Stimulated activated CD4-positive, alpha-beta T cell treated with anti-CD3 and anti-CD28 coated beads, Interleukin-1b, Interleukin-23, amount 100 ng/mL, for 48 hours (primary cell): ENCODE measurements around the gene FOXS1.
"Not testable (repeated sequence)": the region's sequence is repeated elsewhere in the genome, so short reads cannot be mapped to it uniquely, and the experiment has no call there.

Experiments
- DNase-seq: peaks from one replicate; pipeline ENCODE4 v3.0.0-alpha.2; 2020

Gene FOXS1

GRCh38 chr20:31838646-31839292, 6.6 kb downstream of the FOXS1 start:
- DNase-seq, result no peak

GRCh38 chr20:31837896-31838397, 7.5 kb downstream of the FOXS1 start:
- DNase-seq, result no peak

GRCh38 chr20:31836853-31837608, 8.4 kb downstream of the FOXS1 start:
- no peak for DNase-seq

- DNase-seq, result no peak
Measured at GRCh38 chr20:31835977-31836852, 9.2 kb downstream of the FOXS1 start.

GRCh38 chr20:31835554-31835953, 9.8 kb downstream of the FOXS1 start:
- DNase-seq, result no peak

- no peak for DNase-seq
Measured at GRCh38 chr20:31833931-31834521, 11.4 kb downstream of the FOXS1 start.

GRCh38 chr20:31833130-31833930, 12.1 kb downstream of the FOXS1 start:
- DNase-seq, result peak; percentile 58

- DNase-seq, result no peak
Measured at GRCh38 chr20:31831771-31832306, 13.6 kb downstream of the FOXS1 start.

- DNase-seq, result no peak
Measured at GRCh38 chr20:31831211-31831610, 14.2 kb downstream of the FOXS1 start.

GRCh38 chr20:31830406-31830981, 14.9 kb downstream of the FOXS1 start:
- DNase-seq, result no peak

GRCh38 chr20:31829731-31830130, 15.7 kb downstream of the FOXS1 start:
- no peak for DNase-seq

GRCh38 chr20:31828016-31828415, 17.4 kb downstream of the FOXS1 start:
- not testable (repeated sequence) for DNase-seq

GRCh38 chr20:31827059-31827458, 18.3 kb downstream of the FOXS1 start:
- DNase-seq, result no peak

- no peak for DNase-seq
Measured at GRCh38 chr20:31826074-31826473, 19.3 kb downstream of the FOXS1 start.

- no peak for DNase-seq
Measured at GRCh38 chr20:31824554-31825313, 20.7 kb downstream of the FOXS1 start.

- no peak for DNase-seq
Measured at GRCh38 chr20:31824125-31824485, 21.3 kb downstream of the FOXS1 start.

- DNase-seq, result no peak
Measured at GRCh38 chr20:31823360-31824124, 21.9 kb downstream of the FOXS1 start.

- peak; percentile 63 for DNase-seq
Measured at GRCh38 chr20:31822421-31823330, 22.7 kb downstream of the FOXS1 start.

GRCh38 chr20:31821427-31821826, 24.0 kb downstream of the FOXS1 start:
- no peak for DNase-seq
